Smooth muscle cell (in vitro differentiated cells): ENCODE results near the gene CD93. TPM values are rescaled to one million over a fixed set of nuclear protein-coding genes. Genes with fewer than 3 reads are reported as not detected.

Experiments used
- DNase-seq: peaks from one replicate; lab custom pipeline; 2025; ENCODE audit not compliant: unreplicated experiment; lab: John Stamatoyannopoulos, UW
- H2AFZ ChIP-seq: fragments of 200-600 bp; sonication (generic); 2 replicates; pipeline ENCODE4 v1.6.0; 2016; ENCODE audit warnings: antibody characterized with exemption, low read depth, mild to moderate bottlenecking
- H3F3A ChIP-seq: fragments of 200-600 bp; sonication (generic); 2 replicates; pipeline ENCODE4 v1.6.0; 2017; ENCODE audit warnings: antibody characterized with exemption, low read depth
- H3K27ac ChIP-seq: fragments of 200-600 bp; sonication (generic); 2 replicates; pipeline ENCODE4 v1.5.1; 2016; ENCODE audit warnings: low read depth, mild to moderate bottlenecking
- H3K27me3 ChIP-seq: fragments of 200-600 bp; sonication (generic); 2 replicates; pipeline ENCODE4 v1.6.1; 2016; ENCODE audit warnings: low read depth, mild to moderate bottlenecking
- H3K36me3 ChIP-seq: fragments of 200-600 bp; sonication (generic); 2 replicates; pipeline ENCODE4 v1.5.1; 2016; ENCODE audit warnings: low read depth
- H3K4me1 ChIP-seq: fragments of 200-600 bp; sonication (generic); 2 replicates; pipeline ENCODE4 v1.5.1; 2016; ENCODE audit warnings: low read depth
- H3K4me2 ChIP-seq: fragments of 200-600 bp; sonication (generic); 2 replicates; pipeline ENCODE4 v1.6.0; 2016; ENCODE audit warnings: mild to moderate bottlenecking
- H3K4me3 ChIP-seq: fragments of 200-600 bp; sonication (generic); 2 replicates; pipeline ENCODE4 v1.5.1; 2016; ENCODE audit warnings: mild to moderate bottlenecking
- H3K79me2 ChIP-seq: fragments of 200-600 bp; sonication (generic); 2 replicates; pipeline ENCODE4 v1.6.0; 2016; ENCODE audit warnings: low read depth, mild to moderate bottlenecking
- H3K9ac ChIP-seq: fragments of 200-600 bp; sonication (generic); 2 replicates; pipeline ENCODE4 v1.6.0; 2016; ENCODE audit warnings: low read depth
- H3K9me3 ChIP-seq: fragments of 200-600 bp; sonication (generic); replicated peaks from 2 replicates; pipeline ENCODE4 v1.5.1; 2016; ENCODE audit warnings: low read depth
- H4K20me1 ChIP-seq: fragments of 200-600 bp; sonication (generic); 2 replicates; pipeline ENCODE4 v1.6.0; 2016; ENCODE audit warnings: low read depth
- WGBS: methylation state at CpG from one replicate; pipeline ENCODE4 v1.1.7; 2016; ENCODE audit warnings: low lambda C conversion rate; 5-methylcytosine and 5-hydroxymethylcytosine counted together
- polyA plus RNA-seq: library from polyadenylated mRNA; unstranded; fragments of >200 nt; fragmentation: Nextera tagmentation; extraction: Ambion mirVana; gene quantifications from 2 replicates; pipeline ENCODE4 v1.2.1, GENCODE V29; 2016
- total RNA-seq: library from RNA; depleted of rRNA; stranded (reverse); fragments of >200 nt; gene quantifications from 2 replicates; pipeline ENCODE4 v1.2.3, GENCODE V29; 2014
- TF ChIP-seq, protein P1 (sequence below): fragments of 200-600 bp; sonication (generic); IDR thresholded peaks from 2 replicates; pipeline ENCODE4 v1.5.1; 2017; ENCODE audit warnings: borderline replicate concordance, mild to moderate bottlenecking, antibody characterized with exemption; ENCODE audit not compliant: insufficient read depth, poor library complexity, severe bottlenecking

The CD93 gene
- total and polyA plus RNA-seq, 2 experiments from 2014 or later = not detected

GRCh38 chr20:23063168-23063567 lies 23.0 kb downstream of the CD93 start:
- no peak overlapping the region for H3K4me3 ChIP-seq
- no peaks in the 10 kb centered on the region for H3K27me3 ChIP-seq
- 63% methylated on average over 3 of the region's 3 CpGs for WGBS
- no peak for DNase-seq
- no peak overlapping the region for H3K9ac ChIP-seq
- H2AFZ ChIP-seq = no peak overlapping the region
- no peaks in the 10 kb centered on the region for H3K9me3 ChIP-seq
- H3K4me2 ChIP-seq = no peak overlapping the region
- H4K20me1 ChIP-seq = no peaks in the 10 kb centered on the region
- H3F3A ChIP-seq = peaks cover 12% of the 10 kb centered on the region
- no peak overlapping the region for H3K27ac ChIP-seq
- TF ChIP-seq, protein P1, sequence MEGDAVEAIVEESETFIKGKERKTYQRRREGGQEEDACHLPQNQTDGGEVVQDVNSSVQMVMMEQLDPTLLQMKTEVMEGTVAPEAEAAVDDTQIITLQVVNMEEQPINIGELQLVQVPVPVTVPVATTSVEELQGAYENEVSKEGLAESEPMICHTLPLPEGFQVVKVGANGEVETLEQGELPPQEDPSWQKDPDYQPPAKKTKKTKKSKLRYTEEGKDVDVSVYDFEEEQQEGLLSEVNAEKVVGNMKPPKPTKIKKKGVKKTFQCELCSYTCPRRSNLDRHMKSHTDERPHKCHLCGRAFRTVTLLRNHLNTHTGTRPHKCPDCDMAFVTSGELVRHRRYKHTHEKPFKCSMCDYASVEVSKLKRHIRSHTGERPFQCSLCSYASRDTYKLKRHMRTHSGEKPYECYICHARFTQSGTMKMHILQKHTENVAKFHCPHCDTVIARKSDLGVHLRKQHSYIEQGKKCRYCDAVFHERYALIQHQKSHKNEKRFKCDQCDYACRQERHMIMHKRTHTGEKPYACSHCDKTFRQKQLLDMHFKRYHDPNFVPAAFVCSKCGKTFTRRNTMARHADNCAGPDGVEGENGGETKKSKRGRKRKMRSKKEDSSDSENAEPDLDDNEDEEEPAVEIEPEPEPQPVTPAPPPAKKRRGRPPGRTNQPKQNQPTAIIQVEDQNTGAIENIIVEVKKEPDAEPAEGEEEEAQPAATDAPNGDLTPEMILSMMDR = no peak
- peaks cover 15% of the 10 kb centered on the region for H3K4me1 ChIP-seq
- no peaks in the 10 kb centered on the region for H3K36me3 ChIP-seq
- no peaks in the 10 kb centered on the region for H3K79me2 ChIP-seq

GRCh38 chr20:23062632-23063031 lies 23.5 kb downstream of the CD93 start:
- Histone ChIP-seq H3K79me2 (no peaks in the 10 kb centered on the region), H3K27me3 (no peaks in the 10 kb centered on the region), H3K4me2 (no peak overlapping the region), H2AFZ (no peak overlapping the region), H3K36me3 (no peaks in the 10 kb centered on the region), H3K9me3 (no peaks in the 10 kb centered on the region), H3K4me1 (peaks cover 15% of the 10 kb centered on the region), H3K4me3 (no peak overlapping the region), H3K9ac (no peak overlapping the region), H4K20me1 (no peaks in the 10 kb centered on the region), H3F3A (peaks cover 12% of the 10 kb centered on the region), H3K27ac (no peak overlapping the region)
- no peak for DNase-seq
- TF ChIP-seq, protein P1 = no peak

DNA sequence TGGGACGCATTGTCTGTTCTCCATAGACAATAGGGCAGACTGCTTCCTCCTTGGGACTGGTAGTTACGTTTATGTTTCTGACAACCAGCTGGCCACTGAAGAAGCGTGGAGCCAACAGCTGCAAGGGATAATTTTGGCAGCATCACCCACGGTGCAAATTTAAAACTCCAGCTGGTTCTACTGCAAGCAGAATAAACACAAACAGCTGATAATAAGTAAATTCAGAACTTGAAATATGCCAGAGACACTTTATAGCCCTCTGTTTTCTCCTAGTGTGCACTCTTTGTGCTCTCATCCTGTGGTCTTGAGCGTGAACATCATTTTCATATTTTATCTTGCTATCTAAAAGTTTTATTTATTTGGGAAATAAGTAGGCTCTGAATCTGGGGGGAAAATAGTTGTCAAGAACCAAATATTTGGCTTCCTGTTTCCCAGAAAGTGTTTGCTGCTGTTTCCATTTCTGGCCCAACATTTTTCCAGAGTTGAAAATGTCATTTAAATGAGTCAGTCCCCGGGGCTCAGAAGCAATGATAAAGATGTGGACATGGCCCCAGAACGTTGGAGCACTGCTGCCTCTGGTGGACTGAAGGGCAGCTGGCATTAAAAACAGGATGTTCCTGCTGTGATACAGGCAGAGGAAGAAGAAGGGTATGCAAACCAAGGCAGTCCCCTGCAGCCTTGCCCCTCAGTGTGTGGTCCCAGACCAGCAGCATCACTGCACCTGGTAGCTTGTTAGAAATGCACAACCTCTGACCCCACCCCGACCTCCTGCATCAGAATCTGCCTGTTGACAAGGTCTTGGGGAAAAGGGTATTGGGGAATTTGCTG lies 24.2 kb downstream of the CD93 start:
- Histone ChIP-seq H3K27ac (peak overlapping the region; percentile 62), H3F3A (peaks cover 12% of the 10 kb centered on the region), H3K9me3 (no peaks in the 10 kb centered on the region), H3K27me3 (no peaks in the 10 kb centered on the region), H3K4me2 (peak overlapping the region; percentile 72), H3K36me3 (no peaks in the 10 kb centered on the region), H2AFZ (no peak overlapping the region), H3K4me3 (no peak overlapping the region), H3K79me2 (no peaks in the 10 kb centered on the region), H3K4me1 (peaks cover 15% of the 10 kb centered on the region), H3K9ac (no peak overlapping the region), H4K20me1 (no peaks in the 10 kb centered on the region)
- TF ChIP-seq, protein P1 = peak; percentile 50
- 23% methylated on average over 8 of the region's 8 CpGs for WGBS
- DNase-seq = no peak

GRCh38 chr20:23061262-23061661 lies 24.9 kb downstream of the CD93 start:
- H3K36me3 ChIP-seq = no peaks in the 10 kb centered on the region
- WGBS = 83% methylated on average over 5 of the region's 5 CpGs
- peak overlapping the region; percentile 72 for H3K4me2 ChIP-seq
- H3K9me3 ChIP-seq = no peaks in the 10 kb centered on the region
- H3K27me3 ChIP-seq = no peaks in the 10 kb centered on the region
- H3K27ac ChIP-seq = peak overlapping the region; percentile 62
- H3K4me3 ChIP-seq = no peak overlapping the region
- H3K9ac ChIP-seq = no peak overlapping the region
- no peak for DNase-seq
- no peaks in the 10 kb centered on the region for H3K79me2 ChIP-seq
- no peak overlapping the region for H2AFZ ChIP-seq
- no peaks in the 10 kb centered on the region for H4K20me1 ChIP-seq
- TF ChIP-seq, protein P1 = no peak
- H3K4me1 ChIP-seq = peaks cover 15% of the 10 kb centered on the region
- H3F3A ChIP-seq = peaks cover 12% of the 10 kb centered on the region
